HepG2 (cell line): ENCODE data around the gene TSPYL4. TPM values are rescaled to one million over a fixed set of nuclear protein-coding genes. Genes with fewer than 3 reads are reported as not detected.

ENCODE experiments used
- ATAC-seq: fragments of 200-7000 bp; cut with Tn5 transposase; 3 replicates; pipeline ENCODE4 v1.9.1; 2020; ENCODE audit warnings: mild to moderate bottlenecking, moderate library complexity
- BruUV-seq: library from RNA; stranded (reverse); fragments of 400-500 nt; replicated peaks from 2 replicates; lab custom pipeline; 2021; lab: Mats Ljungman, UMichigan
- CTCF ChIA-PET: fragments of 300-600 bp; formaldehyde crosslinking; extraction: SDS; loops from one replicate; lab custom pipeline; 2021; ENCODE audit warnings: low total read pairs, inconsistent platforms, low intra/inter-chr PET ratio; lab: Yijun Ruan, JAX
- POLR2A ChIA-PET: fragments of 350-600 bp; sonication (Branson Sonifier 250); formaldehyde crosslinking; loops from one replicate; lab custom pipeline; 2020; ENCODE audit warnings: antibody characterized with exemption, inconsistent platforms; lab: Yijun Ruan, JAX
- DNase-seq: peaks from one replicate; pipeline ENCODE4 v3.0.0-alpha.2; 2015; ENCODE audit warnings: low spot score
- FAIRE-seq: peaks from 3 replicates; lab custom pipeline; 2011; peaks lifted over from hg19 to GRCh38; lab: Jason Lieb, UNC
- H2AFZ ChIP-seq: one replicate; pipeline ENCODE4 v1.6.1; 2011; ENCODE audit warnings: low read length, inconsistent platforms
- H3K27ac ChIP-seq: fragments of 300-600 bp; 3 replicates; pipeline ENCODE4 v1.8.0; 2011; ENCODE audit warnings: mixed run types, mild to moderate bottlenecking, mixed read lengths, low read length, inconsistent platforms; ENCODE audit not compliant: insufficient read depth; ENCODE audit errors: extremely low read length
- H3K27me3 ChIP-seq, 2 experiments: fragments of 200-600 bp in 1 of 2; 2 replicates in 1 of 2; 3 replicates in 1 of 2; pipeline versions ENCODE4 v1.6.0 to v1.8.0; 2011; ENCODE audit warnings: low read length in 2 of 2, mild to moderate bottlenecking in 2 of 2, moderate library complexity in 2 of 2, inconsistent platforms in 1 of 2; ENCODE audit not compliant: insufficient read depth in 2 of 2, control insufficient read depth in 1 of 2
- H3K36me3 ChIP-seq, 2 experiments: fragments of 200-600 bp in 1 of 2; replicated peaks in 1 of 2; 2 replicates in 1 of 2; 3 replicates in 1 of 2; pipeline versions ENCODE4 v1.5.1 to v1.8.0; 2011; ENCODE audit warnings: low read length in 2 of 2, inconsistent platforms in 1 of 2; ENCODE audit not compliant: insufficient read depth in 2 of 2, control insufficient read depth in 1 of 2
- H3K4me1 ChIP-seq: 2 replicates; pipeline ENCODE4 v1.5.1; 2012; ENCODE audit warnings: low read length, inconsistent platforms; ENCODE audit not compliant: insufficient read depth
- H3K4me2 ChIP-seq: 2 replicates; pipeline ENCODE4 v1.6.0; 2011; ENCODE audit warnings: low read depth, low read length, inconsistent platforms
- H3K4me3 ChIP-seq, 3 experiments: fragments of 200-600 bp in 1 of 3; sonication (generic), shearing (Covaris generic) in 1 of 3; replicated peaks in 1 of 3; 2 replicates each; pipeline ENCODE4 v1.5.1; 2011 to 2016; ENCODE audit warnings: low read length in 3 of 3, inconsistent platforms in 2 of 3, low read depth in 2 of 3, mild to moderate bottlenecking in 2 of 3, control low read depth in 1 of 3, mixed read lengths in 1 of 3; ENCODE audit not compliant: insufficient read depth in 1 of 3
- H3K79me2 ChIP-seq: one replicate; pipeline ENCODE4 v1.6.1; 2011; ENCODE audit warnings: low read length, inconsistent platforms; ENCODE audit not compliant: insufficient read depth
- H3K9ac ChIP-seq: 2 replicates; pipeline ENCODE4 v1.6.0; 2011; ENCODE audit warnings: mild to moderate bottlenecking, low read depth, low read length, inconsistent platforms; ENCODE audit not compliant: insufficient read depth
- H3K9me3 ChIP-seq: 2 replicates; pipeline ENCODE4 v1.5.1; 2012; ENCODE audit warnings: mild to moderate bottlenecking, low read length
- H4K20me1 ChIP-seq: 2 replicates; pipeline ENCODE4 v1.6.0; 2011; ENCODE audit warnings: inconsistent platforms, mild to moderate bottlenecking, low read length, moderate library complexity; ENCODE audit not compliant: insufficient read depth
- CSRNP2 ChIP-seq: sonication (generic); formaldehyde crosslinking; conservative IDR thresholded peaks from 2 replicates; pipeline ENCODE4 v1.8.0; 2022; ENCODE audit warnings: low read depth, missing genetic modification reagents
- IRX3 ChIP-seq: sonication (generic); formaldehyde crosslinking; IDR thresholded peaks from 2 replicates; pipeline ENCODE4 v1.8.1; 2023; ENCODE audit warnings: mild to moderate bottlenecking, low read depth, missing genetic modification reagents, borderline replicate concordance
- MED8 ChIP-seq: sonication (generic); formaldehyde crosslinking; IDR thresholded peaks from 2 replicates; pipeline ENCODE4 v1.8.1; 2023; ENCODE audit warnings: mild to moderate bottlenecking, missing genetic modification reagents; ENCODE audit not compliant: insufficient replicate concordance
- RCOR2 ChIP-seq: IDR thresholded peaks from 2 replicates; pipeline ENCODE4 v1.6.1; 2016; ENCODE audit warnings: missing biosample characterization, missing genetic modification reagents
- REPIN1 ChIP-seq: sonication (generic); formaldehyde crosslinking; IDR thresholded peaks from 2 replicates; pipeline ENCODE4 v1.8.0; 2022; ENCODE audit warnings: missing genetic modification reagents, low read depth, mild to moderate bottlenecking, borderline replicate concordance
- SIN3B ChIP-seq: fragments of 150-350 bp; IDR thresholded peaks from 2 replicates; pipeline ENCODE4 v1.6.1; 2014; ENCODE audit warnings: low read length
- YEATS4 ChIP-seq: sonication (generic); formaldehyde crosslinking; IDR thresholded peaks from 2 replicates; pipeline ENCODE4 v1.4.0; 2020; ENCODE audit warnings: missing genetic modification reagents, borderline replicate concordance
- ZFP82 ChIP-seq: sonication (generic); formaldehyde crosslinking; IDR thresholded peaks from 2 replicates; pipeline ENCODE4 v1.5.1; 2020; ENCODE audit warnings: mild to moderate bottlenecking, missing genetic modification reagents, borderline replicate concordance
- ZNF430 ChIP-seq: sonication (generic); formaldehyde crosslinking; IDR thresholded peaks from 2 replicates; pipeline ENCODE4 v1.9.0; 2021; ENCODE audit warnings: mild to moderate bottlenecking, missing genetic modification reagents
- ZNF510 ChIP-seq: sonication (generic); formaldehyde crosslinking; IDR thresholded peaks from 2 replicates; pipeline ENCODE4 v1.4.0; 2020; ENCODE audit warnings: low read depth, mild to moderate bottlenecking, missing genetic modification reagents
- ZNF670 ChIP-seq: sonication (generic); formaldehyde crosslinking; IDR thresholded peaks from 2 replicates; pipeline ENCODE4 v1.8.0; 2022; ENCODE audit warnings: mild to moderate bottlenecking, missing genetic modification reagents, borderline replicate concordance
- WGBS: methylation state at CpG from one replicate; pipeline ENCODE4 v1.1.6; 2017; ENCODE audit warnings: low lambda C conversion rate; 5-methylcytosine and 5-hydroxymethylcytosine counted together
- in situ Hi-C: cut with HindIII; loops from 2 replicates; pipeline ENCODE4 v1.10.0; 2017; ENCODE audit warnings: low pct_unique_long_range_greater_than_20kb; ENCODE audit not compliant: extremely low pct_ligation_motif_present
- intact Hi-C: fragments of 100-400 bp; cut with micrococcal nuclease; formaldehyde crosslinking; loops from one replicate; pipeline ENCODE4 v1.10.0; 2022; ENCODE audit not compliant: unreplicated experiment
- polyA plus RNA-seq, 8 experiments: library from polyadenylated mRNA; depleted of rRNA in 3 of 8; stranded (reverse) in 7 of 8; unstranded in 1 of 8; fragments of >200 nt; fragmentation: Illumina TruSeq in 4 of 8; extraction: Trizol in 4 of 8; gene quantifications; 2 replicates each; pipeline versions ENCODE4 v1.2.1 to v1.2.3, GENCODE V29; 2011 to 2016; ENCODE audit warnings: low read depth in 4 of 8, missing spikeins in 1 of 8, mixed read lengths in 1 of 8; ENCODE audit not compliant: insufficient read depth in 1 of 8
- total RNA-seq, 5 experiments: library from RNA; depleted of rRNA; stranded (reverse); fragments of >200 nt; fragmentation: Illumina TruSeq; extraction: Trizol; gene quantifications; 2 replicates each; pipeline ENCODE4 v1.2.3, GENCODE V29; 2016; ENCODE audit warnings: low read depth in 1 of 5
- TF ChIP-seq, protein P1 (sequence below): sonication (generic); formaldehyde crosslinking; IDR thresholded peaks from 2 replicates; pipeline ENCODE4 v1.4.0; 2020; ENCODE audit warnings: missing genetic modification reagents, borderline replicate concordance
- TF ChIP-seq, protein P2 (sequence below): sonication (generic); formaldehyde crosslinking; IDR thresholded peaks from 2 replicates; pipeline ENCODE4 v1.4.0; 2020; ENCODE audit warnings: missing genetic modification reagents, low read depth, mild to moderate bottlenecking, borderline replicate concordance

TSPYL4 gene
- total and polyA plus RNA-seq, 2 of the 13 experiments (the other 11 are each of a cell fraction or from before 2014, with no cell fraction given), result 18.0 to 19.7 TPM

GRCh38 chr6:116255246-116255800 is 1.4 kb upstream of the TSPYL4 start (continued):
- TF ChIP-seq ZNF670 (CRISPR knock-in tag), result peak; percentile 32; the same call in 1 of the 2 replicates

- TSS peak; percentile 94 for BruUV-seq
- Histone ChIP-seq H3K9ac (peak overlapping the region; percentile 76), H3K9me3 (no peaks in the 10 kb centered on the region), H2AFZ (peak overlapping the region; percentile 38), H3K36me3 (0 out of 5 replicates have a peak, but pooled peaks cover 0 to 2% of the 10 kb centered on the region in 2 experiments), H3K27ac (peak overlapping the region; percentile 78), H3K79me2 (peaks cover 22% of the 10 kb centered on the region), H3K27me3 (no peaks in the 10 kb centered on the region), H3K4me2 (peak overlapping the region; percentile 92), H3K4me1 (peaks cover 52% of the 10 kb centered on the region), H3K4me3 (peak overlapping the region; percentile 86 to 92 (median 89)), H4K20me1 (no peaks in the 10 kb centered on the region)
- ChIA-PET POLR2A (interaction anchor here (1.0 to 3.3 kb wide), 10 partner anchors 9 to 317 kb away, joined by 3 to 24 read pairs (median 4); partner anchors contain the start of genes RWDD1 and TSPYL1), CTCF (no interaction called here)
- ATAC-seq (no peak; the same call in 2 of the 3 replicates), DNase-seq (no peak), FAIRE-seq (no peak)
- 3% methylated on average over 4 of the region's 4 CpGs for WGBS
- intact Hi-C loops, result loop anchor here (1.0 to 10.0 kb wide), 4 partner anchors 14 to 1423 kb away; partner anchors contain the start of genes DCBLD1, NUS1 and TSPYL1
- in situ Hi-C loops, result no loop called here
- no peak for TF ChIP-seq REPIN1 (CRISPR knock-in tag)
- no peak for TF ChIP-seq ZNF430 (CRISPR knock-in tag)
- TF ChIP-seq CSRNP2 (CRISPR knock-in tag), result no peak
- TF ChIP-seq YEATS4, result no peak; the same call in 1 of the 2 replicates
- 0 out of 2 replicates have a peak, but pooled peaks have one; percentile 15 for TF ChIP-seq ZFP82 (CRISPR knock-in tag)
- TF ChIP-seq, protein P1, sequence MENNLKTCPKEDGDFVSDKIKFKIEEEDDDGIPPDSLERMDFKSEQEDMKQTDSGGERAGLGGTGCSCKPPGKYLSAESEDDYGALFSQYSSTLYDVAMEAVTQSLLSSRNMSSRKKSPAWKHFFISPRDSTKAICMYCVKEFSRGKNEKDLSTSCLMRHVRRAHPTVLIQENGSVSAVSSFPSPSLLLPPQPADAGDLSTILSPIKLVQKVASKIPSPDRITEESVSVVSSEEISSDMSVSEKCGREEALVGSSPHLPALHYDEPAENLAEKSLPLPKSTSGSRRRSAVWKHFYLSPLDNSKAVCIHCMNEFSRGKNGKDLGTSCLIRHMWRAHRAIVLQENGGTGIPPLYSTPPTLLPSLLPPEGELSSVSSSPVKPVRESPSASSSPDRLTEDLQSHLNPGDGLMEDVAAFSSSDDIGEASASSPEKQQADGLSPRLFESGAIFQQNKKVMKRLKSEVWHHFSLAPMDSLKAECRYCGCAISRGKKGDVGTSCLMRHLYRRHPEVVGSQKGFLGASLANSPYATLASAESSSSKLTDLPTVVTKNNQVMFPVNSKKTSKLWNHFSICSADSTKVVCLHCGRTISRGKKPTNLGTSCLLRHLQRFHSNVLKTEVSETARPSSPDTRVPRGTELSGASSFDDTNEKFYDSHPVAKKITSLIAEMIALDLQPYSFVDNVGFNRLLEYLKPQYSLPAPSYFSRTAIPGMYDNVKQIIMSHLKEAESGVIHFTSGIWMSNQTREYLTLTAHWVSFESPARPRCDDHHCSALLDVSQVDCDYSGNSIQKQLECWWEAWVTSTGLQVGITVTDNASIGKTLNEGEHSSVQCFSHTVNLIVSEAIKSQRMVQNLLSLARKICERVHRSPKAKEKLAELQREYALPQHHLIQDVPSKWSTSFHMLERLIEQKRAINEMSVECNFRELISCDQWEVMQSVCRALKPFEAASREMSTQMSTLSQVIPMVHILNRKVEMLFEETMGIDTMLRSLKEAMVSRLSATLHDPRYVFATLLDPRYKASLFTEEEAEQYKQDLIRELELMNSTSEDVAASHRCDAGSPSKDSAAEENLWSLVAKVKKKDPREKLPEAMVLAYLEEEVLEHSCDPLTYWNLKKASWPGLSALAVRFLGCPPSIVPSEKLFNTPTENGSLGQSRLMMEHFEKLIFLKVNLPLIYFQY (CRISPR knock-in tag), result no peak
- TF ChIP-seq ZNF510 (CRISPR knock-in tag), result no peak
- no peak for TF ChIP-seq MED8
- 0 out of 2 replicates have a peak, but pooled peaks have one; percentile 0 for TF ChIP-seq RCOR2 (CRISPR knock-in tag)
- TF ChIP-seq IRX3 (CRISPR knock-in tag), result no peak
- TF ChIP-seq, protein P2, sequence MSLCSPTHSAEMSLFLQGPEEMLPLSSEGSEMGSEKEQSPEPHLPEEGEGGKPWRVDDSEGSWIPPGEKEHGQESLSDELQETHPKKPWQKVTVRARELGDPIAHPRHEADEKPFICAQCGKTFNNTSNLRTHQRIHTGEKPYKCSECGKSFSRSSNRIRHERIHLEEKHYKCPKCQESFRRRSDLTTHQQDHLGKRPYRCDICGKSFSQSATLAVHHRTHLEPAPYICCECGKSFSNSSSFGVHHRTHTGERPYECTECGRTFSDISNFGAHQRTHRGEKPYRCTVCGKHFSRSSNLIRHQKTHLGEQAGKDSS (CRISPR knock-in tag), result no peak
- TF ChIP-seq SIN3B, result no peak
These were observed 602 bp upstream of the TSPYL4 start for GRCh38 chr6:116254297-116255056.
